ENCODE measurements around the gene RCOR1. TPM values are rescaled to one million over a fixed set of nuclear protein-coding genes. Genes with fewer than 3 reads are reported as not detected.

Gene RCOR1
- total RNA-seq, 1 experiment from 2014 or later, result 34.1 TPM

GRCh38 chr14:102684298-102684663 lies 91.8 kb downstream of the RCOR1 start:
- Histone ChIP-seq H3K18ac (ENCODE audit: insufficient read length, low read depth, low read length) (no peak overlapping the region), H3K23ac (ENCODE audit: insufficient read length, low read depth, low read length) (no peak overlapping the region), H3T11ph (ENCODE audit: low read length) (no peak overlapping the region), H3K27ac (ENCODE audit: insufficient read length, low read depth, low read length) (no peak overlapping the region), H2BK20ac (ENCODE audit: low read depth, low read length, poor library complexity, severe bottlenecking) (no peak overlapping the region), H3K4me1 (ENCODE audit: insufficient read depth, low read length) (peaks cover 3% of the 10 kb centered on the region; the same call in 1 of the 2 replicates), H2BK5ac (ENCODE audit: insufficient read length, low read length) (no peak overlapping the region), H3K27me3 (ENCODE audit: insufficient read depth, low read length) (no peaks in the 10 kb centered on the region), H3K14ac (ENCODE audit: insufficient read depth, low read length) (no peak overlapping the region), H4K20me1 (ENCODE audit: control insufficient read depth, insufficient read depth, insufficient read length) (no peaks in the 10 kb centered on the region), H3K9ac (ENCODE audit: extremely low read depth, insufficient read length, low read length) (no peak overlapping the region), H4K8ac (replicated peaks; ENCODE audit: insufficient read length, low read depth, low read length) (no peak overlapping the region), H4K91ac (ENCODE audit: insufficient read length, low read depth, low read length) (no peak overlapping the region), H2AFZ (ENCODE audit: low read length) (no peak overlapping the region), H3K4ac (ENCODE audit: low read depth, low read length) (no peak overlapping the region), H2BK15ac (ENCODE audit: low read depth, low read length) (no peak overlapping the region), H2BK120ac (ENCODE audit: low read depth, low read length, poor library complexity, severe bottlenecking) (no peak overlapping the region), H4K5ac (ENCODE audit: insufficient read length, low read depth, low read length) (no peak overlapping the region), H2AK5ac (ENCODE audit: insufficient read length, low read length) (no peak overlapping the region), H3K23me2 (ENCODE audit: insufficient read length, low read depth, low read length, poor library complexity, severe bottlenecking) (no peaks in the 10 kb centered on the region), H3K9me3 (ENCODE audit: control insufficient read depth, low read depth, low read length) (no peaks in the 10 kb centered on the region), H3K4me2 (ENCODE audit: insufficient read depth, insufficient read length, low read length) (no peak overlapping the region), H3K56ac (ENCODE audit: insufficient read length, low read depth, low read length) (no peak overlapping the region), H3K79me1 (ENCODE audit: insufficient read depth, low read depth, low read length, poor library complexity, severe bottlenecking) (peaks cover 4% of the 10 kb centered on the region), H3K79me2 (ENCODE audit: insufficient read depth, low read length) (peaks cover 2% of the 10 kb centered on the region; the same call in 1 of the 2 replicates), H2BK12ac (ENCODE audit: insufficient read length, low read depth, low read length) (no peak overlapping the region)
- H3K27ac Mint-ChIP-seq, result peak overlapping the region in 1 of 3 experiments; percentile 91; a peak in 3 of 7 replicates
- H3K27me3 Mint-ChIP-seq (ENCODE audit: low read depth), result no peaks in the 10 kb centered on the region
- no CpG with 5 or more reads among the region's 6 CpGs for WGBS (ENCODE audit: extremely low coverage, insufficient read length, low lambda C conversion rate)
- no peaks in the 10 kb centered on the region for H3K9me3 Mint-ChIP-seq
- no peak for DNase-seq
- no peak overlapping the region for H3K4me3 Mint-ChIP-seq
- peaks cover 3 to 15% (median 9%) of the 10 kb centered on the region in 3 experiments; a peak in 6 of 7 replicates for H3K36me3 Mint-ChIP-seq (ENCODE audit: insufficient read depth in 1 of 3, low read depth in 3 of 3)
- no peak for TF ChIP-seq CTCF (conservative IDR thresholded peaks at IDR 0.05)
- H3K4me1 Mint-ChIP-seq, result peaks cover 28 to 30% of the 10 kb centered on the region in 2 experiments
